GM19455 (cell line): ENCODE measurements around the gene POLR3GL.
"Not testable (repeated sequence)": the region's sequence is repeated elsewhere in the genome, so short reads cannot be mapped to it uniquely, and the experiment has no call there.

Source experiments
- ATAC-seq: cut with Tn5 transposase; IDR thresholded peaks from one replicate; pipeline ENCODE4 v1.9.1; 2021; ENCODE audit not compliant: unreplicated experiment

POLR3GL gene, protein sequence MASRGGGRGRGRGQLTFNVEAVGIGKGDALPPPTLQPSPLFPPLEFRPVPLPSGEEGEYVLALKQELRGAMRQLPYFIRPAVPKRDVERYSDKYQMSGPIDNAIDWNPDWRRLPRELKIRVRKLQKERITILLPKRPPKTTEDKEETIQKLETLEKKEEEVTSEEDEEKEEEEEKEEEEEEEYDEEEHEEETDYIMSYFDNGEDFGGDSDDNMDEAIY

GRCh38 chr1:145964328-145965118 is at the start of gene POLR3GL, which contains the start of gene ANKRD34A:
POLR3GL (plus strand) TSS chr1:145964690; CDS start chr1:145974866, 10,176 bp downstream.
ANKRD34A (minus strand) TSS chr1:145964575; CDS start chr1:145961759, 2,816 bp downstream.
- ATAC-seq = peak; percentile 92

DNA sequence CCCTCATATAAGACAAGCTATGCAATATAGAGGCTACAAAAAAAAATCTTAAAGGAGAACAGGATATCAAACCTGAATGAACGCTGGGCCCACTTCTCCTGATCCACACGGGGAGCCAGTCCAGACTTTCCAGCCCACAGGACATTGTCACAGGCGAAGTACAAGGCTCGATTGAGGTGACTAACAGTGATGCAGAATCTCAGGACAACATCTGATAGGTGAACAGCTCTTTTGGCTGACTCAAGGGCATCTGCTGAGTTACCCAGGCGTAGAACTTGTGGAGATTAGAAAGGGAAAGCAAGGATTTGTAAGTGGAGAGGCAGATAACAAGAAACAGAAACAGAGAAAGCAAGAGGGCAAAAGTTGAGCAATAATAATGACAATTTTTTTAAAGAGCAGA is 47.7 kb upstream of the POLR3GL start:
- ATAC-seq = no peak

- no peak for ATAC-seq
These were observed 46.9 kb upstream of the POLR3GL start for GRCh38 chr1:145917595-145917994.

DNA sequence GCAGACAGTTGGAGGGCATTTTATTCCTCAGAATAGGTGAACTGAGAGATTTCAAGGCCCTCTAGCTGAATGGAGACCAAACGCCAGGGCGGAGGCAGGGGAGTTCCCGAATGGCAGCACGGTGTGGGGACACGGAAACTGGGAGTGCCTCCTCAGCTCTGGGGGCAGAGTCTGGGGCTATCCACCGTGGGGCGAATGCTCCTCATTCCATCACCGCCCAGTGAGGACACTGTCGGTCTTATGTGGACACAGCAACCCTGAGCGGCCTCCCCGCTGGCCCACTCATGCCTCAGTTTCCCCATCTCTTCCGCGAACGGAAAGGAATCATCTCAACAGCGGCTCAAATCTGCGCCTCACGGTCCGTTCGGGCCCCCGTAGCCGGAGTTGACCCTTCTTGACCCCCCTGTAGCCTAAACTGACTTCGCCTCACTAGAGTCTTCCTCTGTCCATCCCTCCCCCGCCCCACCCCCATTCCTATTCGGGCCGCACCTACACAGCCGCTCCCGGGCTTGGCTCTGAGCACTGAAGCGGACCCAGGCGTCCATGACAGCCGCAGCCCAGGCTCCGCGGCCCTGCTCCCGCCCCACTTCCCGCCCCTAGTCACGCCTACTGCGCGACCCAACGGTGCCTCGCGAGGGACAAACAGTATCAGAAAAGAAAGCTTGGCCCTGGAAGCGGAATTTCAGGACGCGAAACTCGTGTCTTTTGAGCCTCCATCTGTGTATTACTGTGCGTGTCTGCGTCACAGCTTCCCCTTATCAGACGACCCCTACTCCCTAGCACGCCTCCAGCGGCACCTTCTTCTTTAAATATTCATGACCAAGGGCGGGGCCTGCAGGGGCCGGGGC is 46.1 kb upstream of the POLR3GL start, which contains the start of gene PEX11B:
TSS of gene PEX11B (minus strand) at position 574 of the 848 bp plus-strand sequence. CDS start at position 545, 29 bp downstream.
- peak; percentile 81 for ATAC-seq

- ATAC-seq = peak; percentile 82
These were observed 45.2 kb upstream of the POLR3GL start for GRCh38 chr1:145918992-145919939.

DNA sequence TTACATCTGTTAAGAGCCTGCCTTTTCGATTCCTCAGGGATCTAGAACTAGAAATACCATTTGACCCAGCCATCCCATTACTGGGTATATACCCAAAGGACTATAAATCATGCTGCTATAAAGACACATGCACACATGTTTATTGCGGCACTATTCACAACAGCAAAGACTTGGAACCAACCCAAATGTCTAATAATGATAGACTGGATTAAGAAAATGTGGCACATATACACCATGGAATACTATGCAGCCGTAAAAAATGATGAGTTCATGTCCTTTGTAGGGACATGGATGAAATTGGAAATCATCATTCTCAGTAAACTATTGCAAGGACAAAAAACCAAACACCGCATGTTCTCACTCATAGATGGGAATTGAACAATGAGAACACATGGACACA is 44.2 kb upstream of the POLR3GL start:
- not testable (repeated sequence) for ATAC-seq

DNA sequence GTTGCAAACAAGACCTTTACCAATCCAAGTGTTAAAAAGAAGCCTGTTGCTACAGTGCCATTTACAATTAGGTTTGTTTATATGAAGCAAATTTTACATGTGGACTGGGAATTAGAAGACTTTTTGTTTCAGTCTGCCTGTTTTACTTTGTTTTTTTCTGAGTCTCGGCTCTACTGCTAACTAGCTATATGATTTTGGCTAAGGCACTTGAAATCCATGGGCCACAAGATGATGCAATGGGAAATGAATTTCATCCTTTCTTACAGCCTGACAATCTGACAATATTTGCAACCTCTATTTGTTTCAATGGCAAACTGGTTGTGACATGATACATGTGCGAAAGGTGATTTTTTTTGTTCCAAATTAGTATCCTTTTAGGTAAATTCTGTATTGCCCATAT is 42.2 kb upstream of the POLR3GL start:
- ATAC-seq = no peak

DNA sequence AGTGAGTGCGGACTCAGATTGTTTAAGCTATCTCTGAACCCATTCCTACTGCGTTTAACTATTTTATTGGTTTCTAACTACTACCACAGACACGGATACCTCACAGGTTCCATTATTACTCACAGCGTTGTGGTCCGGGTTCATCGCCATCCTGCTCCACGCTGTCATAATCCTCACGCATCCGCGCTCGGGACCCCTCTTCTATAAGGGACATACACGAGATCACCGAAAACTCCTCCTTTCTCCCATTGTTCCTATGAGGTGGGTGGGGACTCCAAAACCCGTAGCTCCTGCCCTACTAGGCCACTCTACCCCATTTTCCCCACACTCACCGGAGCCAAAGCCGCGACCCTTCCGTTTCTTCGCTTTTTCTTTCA is 37.8 kb upstream of the POLR3GL start:
- ATAC-seq = peak; percentile 2

DNA sequence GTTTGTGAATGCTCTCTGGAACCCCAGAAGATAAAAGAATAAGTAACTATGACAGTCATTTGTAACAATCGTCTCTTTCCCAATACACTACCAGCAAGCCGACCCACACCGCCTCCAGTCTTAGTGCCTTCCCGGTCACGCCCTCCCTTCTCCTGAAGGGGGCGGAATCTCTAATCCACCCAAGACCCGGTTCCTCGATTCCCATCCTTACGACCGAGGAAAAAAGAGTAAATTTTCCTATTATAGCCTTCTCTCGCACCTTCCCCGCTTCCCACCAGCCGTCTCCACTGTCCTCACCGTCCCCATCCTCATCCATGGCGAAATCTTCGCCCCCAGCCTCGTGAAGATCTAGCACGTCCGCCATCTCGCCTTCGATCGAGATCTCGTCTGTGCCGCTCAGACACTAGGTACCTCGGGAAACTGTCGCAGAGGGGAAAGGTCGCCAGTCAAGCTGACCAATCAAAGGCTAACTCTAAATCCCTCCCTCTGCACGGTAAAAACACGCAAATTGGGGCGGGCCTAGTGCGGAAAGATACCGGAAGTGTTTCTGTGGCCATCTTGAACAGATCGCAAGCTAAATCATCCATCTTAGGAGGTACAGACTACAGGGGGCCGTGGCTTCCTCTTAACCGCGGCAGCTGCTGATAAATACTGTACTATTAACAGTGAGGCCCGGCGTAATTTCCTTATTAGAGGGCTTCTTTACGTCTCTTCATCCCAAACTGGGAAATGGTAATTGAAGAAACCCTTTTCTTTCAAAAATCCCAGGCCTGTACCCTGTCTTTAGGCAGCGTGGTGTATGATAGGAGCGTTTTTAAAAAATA is 37.2 kb upstream of the POLR3GL start, which contains the start of gene RBM8A:
TSS of gene RBM8A (minus strand) at position 422 of the 824 bp plus-strand sequence. CDS start at position 364, 58 bp downstream.
- peak; percentile 97 for ATAC-seq

DNA sequence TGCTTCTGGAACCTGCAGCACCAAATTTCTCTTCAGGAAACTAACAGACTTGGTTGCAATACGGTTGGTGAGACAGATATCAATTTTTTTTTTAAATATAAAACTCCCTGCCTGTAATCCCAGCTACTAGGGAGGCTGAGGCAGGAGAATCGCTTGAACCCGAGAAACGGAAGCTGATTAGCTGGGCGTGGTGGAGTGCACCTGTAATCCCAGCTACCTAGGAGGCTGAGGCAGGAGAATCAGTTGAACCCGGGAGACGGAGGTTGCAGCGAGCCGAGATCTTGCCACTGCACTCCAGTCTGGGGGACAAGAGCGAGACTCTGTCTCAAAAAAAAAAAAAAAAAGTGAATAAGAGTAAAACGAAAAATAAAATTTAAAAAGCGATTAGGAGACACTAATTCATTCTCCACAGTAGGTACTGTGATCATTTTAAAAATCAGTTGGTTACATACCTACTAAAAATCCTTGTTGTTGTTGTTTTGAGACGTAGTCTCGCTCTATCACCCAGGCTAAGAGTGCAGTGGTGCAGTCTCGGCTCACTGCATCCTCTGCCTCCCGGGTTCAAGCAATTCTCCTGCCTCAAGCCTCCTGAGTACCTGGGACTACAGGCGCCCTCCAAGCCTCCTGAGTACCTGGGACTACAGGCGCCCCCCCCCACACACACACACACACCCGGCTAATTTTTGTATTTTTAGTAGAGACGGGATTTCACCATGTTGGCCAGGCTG is 36.4 kb upstream of the POLR3GL start:
- ATAC-seq = no peak

DNA sequence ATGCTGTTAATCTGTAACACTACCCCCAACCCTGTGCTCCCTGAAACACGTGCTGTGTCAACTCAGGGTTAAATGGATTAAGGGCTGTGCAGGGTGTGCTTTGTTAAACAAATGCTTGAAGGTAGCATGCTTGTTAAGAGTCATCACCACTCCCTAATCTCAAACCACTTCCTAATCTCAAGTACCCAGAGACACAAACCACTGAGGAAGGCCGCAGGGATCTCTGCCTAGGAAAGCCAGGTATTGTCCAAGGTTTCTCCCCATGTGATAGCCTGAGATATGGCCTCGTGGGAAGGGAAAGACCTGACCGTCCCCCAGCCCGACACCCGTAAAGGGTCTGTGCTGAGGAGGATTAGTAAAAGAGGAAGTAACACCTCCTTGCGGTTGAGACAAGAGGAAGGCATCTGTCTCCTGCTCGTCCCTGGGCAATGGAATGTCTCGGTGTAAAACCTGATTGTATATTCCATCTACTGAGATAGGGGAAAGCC is 31.9 kb upstream of the POLR3GL start:
- not testable (repeated sequence) for ATAC-seq

DNA sequence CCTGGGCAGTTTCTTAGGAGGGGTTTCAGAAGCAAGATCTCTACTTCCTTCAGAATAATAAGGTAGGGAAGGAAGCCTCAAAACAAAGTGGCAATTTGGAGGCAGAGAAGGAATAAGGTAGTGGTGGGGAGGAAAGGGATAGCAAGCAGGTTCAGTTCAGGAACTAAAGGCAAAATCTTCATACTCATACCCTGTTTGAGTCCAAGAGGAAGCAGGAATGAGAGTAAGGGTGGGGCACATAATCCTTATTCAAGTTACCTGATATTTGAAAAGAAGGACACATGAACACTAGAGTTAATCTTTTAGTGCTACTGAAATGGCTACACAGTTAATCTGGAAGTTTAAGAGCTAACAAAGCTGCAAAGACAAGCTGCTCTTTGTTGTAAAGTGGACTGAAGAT is 28.8 kb upstream of the POLR3GL start:
- ATAC-seq = no peak

DNA sequence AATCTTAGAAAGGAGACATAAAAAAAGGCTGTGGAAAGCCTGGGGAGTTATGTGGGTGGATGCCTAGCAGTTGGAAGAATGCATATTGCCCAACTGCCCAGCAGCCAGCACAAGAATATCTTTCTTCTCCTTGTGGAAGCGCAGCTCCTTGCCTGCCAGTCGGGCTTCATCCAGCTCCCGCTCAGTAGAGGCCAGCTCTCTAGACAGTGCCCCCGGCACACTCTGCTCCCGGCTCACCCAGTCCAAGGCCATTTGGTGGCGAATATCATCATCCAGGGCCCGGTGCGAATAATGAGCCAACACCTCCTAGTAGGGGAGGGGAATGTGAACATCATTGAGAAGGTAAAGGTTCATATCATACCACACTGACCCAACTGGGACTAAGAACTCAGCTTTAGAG is 28.2 kb upstream of the POLR3GL start:
- ATAC-seq = no peak

DNA sequence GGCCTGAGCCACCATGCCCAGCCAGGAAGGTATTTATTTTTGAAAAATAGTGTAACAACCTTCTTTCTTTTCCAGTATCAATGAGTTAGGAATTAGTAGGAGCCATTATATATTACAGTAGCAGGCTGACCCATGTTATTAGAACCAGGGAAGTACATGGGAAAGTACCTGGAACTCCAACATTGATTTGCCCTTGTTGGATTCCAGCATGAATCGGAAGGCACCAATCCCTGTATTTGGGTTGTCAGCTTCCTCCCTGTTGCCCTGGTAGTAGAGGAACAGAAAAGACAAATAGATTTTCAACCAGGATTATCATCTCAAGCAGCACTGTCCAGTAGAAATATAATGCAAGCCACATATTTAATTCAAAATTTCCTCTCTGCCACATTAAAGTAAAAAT is 27.1 kb upstream of the POLR3GL start:
- ATAC-seq = no peak

DNA sequence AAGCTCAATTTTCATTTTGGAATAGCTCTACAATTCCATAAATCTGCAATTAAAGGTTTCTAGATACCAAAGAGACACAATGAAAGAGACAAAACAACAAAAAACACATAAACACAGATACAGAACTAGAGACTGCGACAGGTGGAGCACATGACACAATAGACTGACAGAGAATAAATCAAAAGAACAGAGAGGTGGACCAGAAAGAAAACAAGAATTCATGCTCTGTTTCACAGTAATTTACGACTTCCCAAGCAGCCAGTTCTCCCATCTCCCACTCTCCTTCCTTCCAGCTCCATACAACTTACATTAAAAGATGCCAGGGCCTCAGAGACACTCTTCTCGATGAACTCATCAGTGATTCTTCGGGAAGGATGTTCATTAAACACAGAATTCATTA is 22.1 kb upstream of the POLR3GL start:
- no peak for ATAC-seq

GRCh38 chr1:145942871-145943270 is 21.6 kb upstream of the POLR3GL start:
- ATAC-seq = no peak

DNA sequence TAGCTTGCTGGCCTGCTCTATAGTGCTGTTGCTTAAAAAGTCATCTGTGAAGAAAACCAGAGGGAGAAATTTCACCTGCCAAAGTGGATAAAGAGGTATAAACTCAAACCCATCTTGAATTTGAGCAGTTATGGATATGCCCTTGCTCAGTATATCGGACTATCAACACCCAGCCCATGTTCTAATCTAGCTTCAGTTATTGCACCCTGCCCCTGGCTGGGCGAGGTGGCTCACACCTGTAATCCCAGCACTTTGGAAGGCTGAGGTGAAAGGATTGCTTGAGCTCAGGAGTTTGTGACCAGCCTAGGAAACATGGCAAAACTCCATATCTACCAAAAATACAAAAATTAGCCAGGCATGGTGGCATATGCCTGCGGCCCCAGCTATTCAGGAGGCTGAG is 20.0 kb upstream of the POLR3GL start:
- ATAC-seq = no peak

- ATAC-seq = no peak
These were observed 18.0 kb upstream of the POLR3GL start for GRCh38 chr1:145946477-145946986.
